Duodenal mucosa (tissue), 2 donors: ENCODE measurements around the gene AGBL1.

ENCODE experiments used
- H3K27ac ChIP-seq: one replicate; pipeline ENCODE4 v1.7.0; 2013; ENCODE audit warnings: low read depth, low read length
- H3K27me3 ChIP-seq, 2 donors: one replicate each; pipeline ENCODE4 v1.7.0; 2013; ENCODE audit warnings: low read length in 2 of 2, control low read depth in 1 of 2; ENCODE audit not compliant: insufficient read depth in 2 of 2, control insufficient read depth in 1 of 2
- H3K36me3 ChIP-seq, 2 donors: one replicate each; pipeline ENCODE4 v1.7.0; 2013; ENCODE audit warnings: low read length in 2 of 2, control low read depth in 1 of 2; ENCODE audit not compliant: insufficient read depth in 2 of 2, control insufficient read depth in 1 of 2
- H3K4me1 ChIP-seq, 2 donors: one replicate each; pipeline ENCODE4 v1.7.0; 2013; ENCODE audit warnings: low read length in 2 of 2, control low read depth in 1 of 2; ENCODE audit not compliant: insufficient read depth in 2 of 2, control insufficient read depth in 1 of 2
- H3K4me3 ChIP-seq, 2 donors: one replicate each; pipeline ENCODE4 v1.7.0; 2013; ENCODE audit warnings: low read length in 2 of 2, low read depth in 1 of 2
- H3K9ac ChIP-seq, 2 donors: one replicate each; pipeline ENCODE4 v1.7.0; 2013; ENCODE audit warnings: low read length in 2 of 2, low read depth in 1 of 2
- H3K9me3 ChIP-seq, 2 donors: one replicate each; pipeline ENCODE4 v1.7.0; 2013; ENCODE audit warnings: low read length in 2 of 2, control low read depth in 1 of 2; ENCODE audit not compliant: control insufficient read depth in 1 of 2

The AGBL1 gene

DNA sequence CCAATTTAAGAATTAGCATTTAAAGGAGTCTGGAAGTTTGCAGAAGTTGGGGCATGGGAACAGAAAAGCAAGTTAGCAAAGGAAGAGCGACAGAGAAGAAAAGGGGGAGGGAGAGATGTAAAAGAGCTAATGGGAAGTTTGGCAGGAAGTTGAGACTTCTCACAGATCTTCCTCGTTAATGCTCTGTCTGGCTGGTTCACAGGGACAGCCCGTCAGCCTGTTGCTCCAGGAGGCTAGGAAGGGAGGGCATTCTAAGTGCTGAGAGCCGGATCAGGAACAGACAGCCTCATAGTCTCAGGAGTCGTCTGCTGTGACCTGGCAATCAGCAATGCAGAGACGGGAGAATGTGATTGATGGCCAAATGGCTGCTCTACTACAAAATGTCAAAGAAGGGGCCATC, 150.3 kb downstream of the AGBL1 start:
- Histone ChIP-seq H3K27ac (no peak overlapping the region), H3K27me3 (peaks cover 4 to 7% of the 10 kb centered on the region in 2 donors), H3K4me1 (no peaks in the 10 kb centered on the region), H3K4me3 (no peak overlapping the region), H3K9me3 (no peaks in the 10 kb centered on the region), H3K9ac (no peak overlapping the region), H3K36me3 (no peaks in the 10 kb centered on the region)

DNA sequence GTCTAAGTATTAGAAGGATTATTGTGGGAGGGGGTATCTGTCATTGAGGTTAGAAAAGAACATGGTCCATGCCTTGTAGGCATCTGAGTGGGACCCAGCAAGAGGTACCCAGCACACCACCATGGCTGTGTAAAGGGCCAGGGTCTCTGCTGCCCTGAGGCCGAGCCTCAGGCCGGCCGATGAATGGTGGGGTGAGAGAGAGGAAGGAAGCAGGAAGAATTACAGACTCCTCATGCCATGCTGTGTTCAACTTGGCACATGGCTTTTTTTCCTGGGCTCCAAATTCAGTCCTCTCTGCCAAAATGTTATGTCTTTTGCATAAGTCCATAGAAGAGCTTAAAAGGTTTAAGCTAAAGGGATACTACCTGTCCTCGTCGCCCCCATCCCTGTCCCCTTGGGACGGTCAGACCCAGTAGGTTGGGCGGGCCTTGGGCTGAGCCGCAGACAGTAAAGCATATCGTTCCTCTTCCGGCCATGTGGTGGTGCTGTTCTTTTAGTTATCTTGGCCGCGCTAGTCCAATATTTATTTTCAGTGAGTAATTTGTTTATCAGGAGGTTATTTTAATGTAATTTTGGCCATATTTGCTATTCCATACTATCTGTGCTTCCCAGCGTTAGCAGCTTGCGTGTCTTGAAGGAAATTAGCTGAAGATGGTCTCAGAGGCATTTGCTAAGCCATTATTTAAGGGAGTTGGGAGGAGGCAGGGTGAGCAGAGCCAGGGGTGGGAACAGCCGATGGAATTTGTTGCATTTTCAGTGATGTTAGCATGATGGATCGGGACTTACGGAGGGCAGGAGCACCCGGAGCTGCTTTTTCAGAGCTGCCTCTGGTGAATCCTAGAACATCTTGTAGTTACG, 152.4 kb downstream of the AGBL1 start:
- Histone ChIP-seq H3K4me1 (no peaks in the 10 kb centered on the region), H3K27me3 (peaks cover 4 to 7% of the 10 kb centered on the region in 2 donors), H3K4me3 (no peak overlapping the region), H3K9me3 (no peaks in the 10 kb centered on the region), H3K9ac (no peak overlapping the region), H3K36me3 (no peaks in the 10 kb centered on the region), H3K27ac (no peak overlapping the region)

DNA sequence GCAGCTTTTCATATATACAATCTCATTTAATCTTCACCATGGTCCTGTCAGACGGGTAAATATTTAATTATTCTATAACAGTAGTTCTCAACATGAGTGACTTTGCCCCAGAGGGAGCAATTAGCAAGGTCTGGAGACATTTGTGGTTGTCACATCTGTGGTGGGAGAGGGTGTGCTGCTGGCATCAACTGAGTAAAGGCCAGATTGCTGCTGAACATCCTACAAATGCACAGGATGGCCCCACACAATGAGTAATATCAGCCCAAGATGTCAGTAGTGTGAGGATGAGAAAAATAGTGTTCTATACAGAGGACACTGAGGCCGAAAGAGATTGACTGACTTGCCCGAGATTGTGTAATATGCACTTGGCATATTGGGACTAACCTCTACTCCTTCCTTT, 156.0 kb downstream of the AGBL1 start:
- H3K9ac ChIP-seq: no peak overlapping the region
- peaks cover 4 to 7% of the 10 kb centered on the region in 2 donors for H3K27me3 ChIP-seq

DNA sequence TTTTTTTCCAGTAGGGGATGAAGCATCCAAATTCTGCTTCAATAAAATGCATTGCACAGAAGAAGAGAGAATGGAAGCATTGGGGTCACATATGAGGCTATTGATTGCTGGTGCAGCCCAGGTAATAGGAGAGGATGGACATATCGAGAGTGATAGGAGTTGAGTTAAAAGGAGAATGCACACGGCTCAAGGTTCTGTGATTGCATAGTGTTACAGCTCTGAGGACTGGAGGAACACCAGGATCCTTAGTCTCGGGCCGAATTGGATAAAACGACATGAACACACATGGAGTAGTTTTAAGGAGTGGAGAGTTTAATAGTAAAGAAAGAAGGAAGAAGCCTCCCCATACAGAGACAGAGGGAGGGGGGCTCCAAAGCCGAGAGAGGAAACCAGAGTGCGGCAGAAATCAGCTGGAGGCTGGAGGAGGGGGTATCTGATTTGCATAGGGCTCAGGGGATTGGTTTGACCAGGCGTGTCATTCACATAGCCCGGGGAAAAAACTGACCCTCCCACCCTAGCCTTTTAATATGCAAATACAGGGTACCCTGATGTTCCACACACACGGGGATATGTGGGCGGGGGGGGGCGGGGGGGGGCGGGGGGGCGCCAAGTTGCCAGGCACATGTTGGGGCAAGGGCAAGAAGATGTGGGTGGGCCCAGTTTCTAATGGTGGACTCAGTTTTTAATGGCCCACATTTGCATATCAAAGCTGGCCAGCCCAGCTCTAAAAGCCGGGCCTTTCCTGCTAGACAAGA, 156.9 kb downstream of the AGBL1 start:
- Histone ChIP-seq H3K9me3 (no peaks in the 10 kb centered on the region), H3K4me1 (no peaks in the 10 kb centered on the region), H3K9ac (no peak overlapping the region), H3K4me3 (no peak overlapping the region), H3K27me3 (peaks cover 4 to 7% of the 10 kb centered on the region in 2 donors), H3K36me3 (no peaks in the 10 kb centered on the region), H3K27ac (no peak overlapping the region)

More for the DNA sequence above, 156.0 kb downstream of the AGBL1 start:
- Histone ChIP-seq H3K9me3 (no peaks in the 10 kb centered on the region), H3K4me3 (no peak overlapping the region), H3K36me3 (no peaks in the 10 kb centered on the region), H3K27ac (no peak overlapping the region), H3K4me1 (no peaks in the 10 kb centered on the region)

DNA sequence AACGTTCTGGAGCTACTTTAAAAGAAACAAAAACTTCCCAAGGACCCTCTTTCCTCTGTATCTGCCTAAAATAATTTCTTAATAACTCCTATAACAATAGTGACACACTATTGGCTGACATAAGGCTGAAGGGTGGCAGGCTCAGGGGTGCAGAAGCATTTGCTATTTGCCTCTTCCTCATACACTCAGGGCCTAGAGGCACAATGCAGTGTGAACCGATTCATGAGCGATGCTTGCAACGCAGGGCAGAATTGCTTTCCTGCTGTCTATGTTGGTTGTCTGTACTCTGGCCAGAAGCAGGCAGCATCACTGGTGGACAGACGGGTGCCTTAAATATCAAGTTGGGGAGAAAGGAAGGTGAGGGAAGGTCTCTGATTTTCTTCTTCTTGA, 157.4 kb downstream of the AGBL1 start:
- no peaks in the 10 kb centered on the region for H3K9me3 ChIP-seq
- no peaks in the 10 kb centered on the region for H3K36me3 ChIP-seq
- no peak overlapping the region for H3K9ac ChIP-seq
- H3K4me3 ChIP-seq: no peak overlapping the region
- H3K27ac ChIP-seq: no peak overlapping the region
- no peaks in the 10 kb centered on the region for H3K4me1 ChIP-seq
- H3K27me3 ChIP-seq: peaks cover 3 to 4% of the 10 kb centered on the region in 2 donors

DNA sequence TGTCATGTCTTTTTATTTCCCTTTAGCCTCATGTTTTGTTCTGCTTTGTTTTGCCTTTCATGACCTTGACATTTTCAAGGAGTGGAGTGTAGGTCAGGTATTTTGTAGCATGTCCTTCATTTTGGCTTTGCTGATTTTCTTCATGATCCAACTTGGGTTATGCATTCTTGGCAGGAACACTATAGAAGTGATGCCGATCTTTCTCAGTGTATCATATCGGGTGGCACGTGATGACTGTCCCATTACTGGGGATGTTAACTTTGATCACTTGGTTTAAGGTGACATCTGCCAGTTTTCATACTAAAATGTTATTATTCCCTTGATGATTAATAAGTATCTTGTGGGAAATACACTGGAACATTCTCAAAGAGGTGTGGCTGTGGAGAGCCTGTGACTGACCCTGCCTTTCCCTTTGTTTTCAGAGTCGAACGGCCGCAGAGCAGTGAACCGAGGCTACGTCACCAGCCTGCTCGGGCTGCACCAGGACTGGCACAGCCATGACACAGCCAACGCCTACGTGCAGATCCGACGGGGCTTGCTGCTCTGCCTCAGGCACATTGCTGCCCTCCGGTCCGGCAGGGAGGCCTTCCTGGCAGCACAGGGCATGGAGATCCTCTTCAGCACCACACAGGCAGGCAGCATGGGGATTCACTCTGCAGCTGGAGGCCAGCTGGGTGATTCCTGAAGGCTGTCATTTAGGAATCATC, 167.7 kb downstream of the AGBL1 start:
- H3K27me3 ChIP-seq: no peaks in the 10 kb centered on the region
- no peaks in the 10 kb centered on the region for H3K4me1 ChIP-seq
- no peaks in the 10 kb centered on the region for H3K9me3 ChIP-seq
- H3K9ac ChIP-seq: no peak overlapping the region
- H3K36me3 ChIP-seq: no peaks in the 10 kb centered on the region
- H3K27ac ChIP-seq: no peak overlapping the region
- H3K4me3 ChIP-seq: no peak overlapping the region

DNA sequence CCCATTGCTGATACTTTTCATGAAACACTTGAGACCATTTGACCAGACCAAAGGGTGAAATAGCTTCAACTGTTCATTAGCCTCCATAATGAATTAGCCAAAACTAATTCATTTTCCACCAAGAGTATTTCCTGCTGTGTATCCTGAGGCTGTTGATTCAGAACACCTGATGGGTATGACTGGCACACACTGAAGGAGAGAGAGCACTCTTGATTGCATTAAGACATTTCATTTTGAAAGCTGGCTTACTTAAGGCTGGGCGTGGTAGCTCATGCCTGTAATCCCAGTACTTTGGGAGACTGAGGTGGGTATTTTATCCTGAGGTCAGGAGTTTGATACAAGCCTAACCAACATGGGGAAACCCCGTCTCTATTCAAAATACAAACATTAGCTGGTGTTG, 175.6 kb downstream of the AGBL1 start:
- H3K4me3 ChIP-seq: no peak overlapping the region
- H3K9me3 ChIP-seq: no peaks in the 10 kb centered on the region
- no peaks in the 10 kb centered on the region for H3K4me1 ChIP-seq
- no peak overlapping the region for H3K9ac ChIP-seq
- no peak overlapping the region for H3K27ac ChIP-seq
- no peaks in the 10 kb centered on the region for H3K36me3 ChIP-seq
- no peaks in the 10 kb centered on the region for H3K27me3 ChIP-seq

DNA sequence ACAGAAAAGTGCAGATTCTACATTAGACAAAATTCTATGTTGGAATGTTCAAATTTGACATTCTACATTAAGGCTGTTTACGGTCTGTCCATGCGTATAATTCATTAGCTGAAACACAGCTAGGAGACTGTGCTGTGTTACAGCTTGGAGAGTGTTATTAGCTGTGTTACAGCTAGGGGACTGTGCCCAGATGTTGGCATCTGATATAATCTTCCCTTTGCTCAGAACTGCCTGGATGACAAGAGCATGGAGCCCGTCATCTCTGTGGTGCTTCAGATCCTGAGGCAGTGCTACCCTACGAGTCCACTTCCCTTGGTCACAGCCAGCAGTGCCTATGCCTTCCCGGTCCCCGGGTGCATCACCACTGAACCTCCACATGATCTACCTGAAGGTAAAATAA, 177.0 kb downstream of the AGBL1 start:
- Histone ChIP-seq H3K9ac (no peak overlapping the region), H3K27ac (no peak overlapping the region), H3K4me1 (no peaks in the 10 kb centered on the region), H3K36me3 (no peaks in the 10 kb centered on the region), H3K27me3 (no peaks in the 10 kb centered on the region), H3K9me3 (no peaks in the 10 kb centered on the region), H3K4me3 (no peak overlapping the region)

DNA sequence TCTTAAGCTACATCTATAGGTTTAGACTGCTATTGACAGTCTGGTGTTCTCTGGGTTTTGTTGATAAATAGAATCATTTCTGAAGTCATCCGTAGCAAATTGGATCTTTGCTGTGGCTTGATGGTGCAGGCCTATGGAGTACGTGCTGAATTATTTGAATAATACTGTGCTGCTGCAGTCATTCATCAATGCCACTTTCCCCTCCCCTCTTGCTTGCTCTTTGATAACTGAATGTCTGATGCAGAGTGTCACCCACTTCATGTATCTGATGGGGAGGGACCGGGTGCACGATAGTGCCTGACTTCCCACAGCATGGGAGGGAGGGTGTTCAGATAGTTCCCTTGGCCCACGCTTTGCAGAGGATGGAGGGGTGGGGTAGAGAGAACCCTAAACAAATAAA, 179.9 kb downstream of the AGBL1 start:
- no peaks in the 10 kb centered on the region for H3K27me3 ChIP-seq
- no peak overlapping the region for H3K4me3 ChIP-seq
- H3K9me3 ChIP-seq: no peaks in the 10 kb centered on the region
- H3K27ac ChIP-seq: no peak overlapping the region
- no peaks in the 10 kb centered on the region for H3K36me3 ChIP-seq
- no peak overlapping the region for H3K9ac ChIP-seq
- no peaks in the 10 kb centered on the region for H3K4me1 ChIP-seq

DNA sequence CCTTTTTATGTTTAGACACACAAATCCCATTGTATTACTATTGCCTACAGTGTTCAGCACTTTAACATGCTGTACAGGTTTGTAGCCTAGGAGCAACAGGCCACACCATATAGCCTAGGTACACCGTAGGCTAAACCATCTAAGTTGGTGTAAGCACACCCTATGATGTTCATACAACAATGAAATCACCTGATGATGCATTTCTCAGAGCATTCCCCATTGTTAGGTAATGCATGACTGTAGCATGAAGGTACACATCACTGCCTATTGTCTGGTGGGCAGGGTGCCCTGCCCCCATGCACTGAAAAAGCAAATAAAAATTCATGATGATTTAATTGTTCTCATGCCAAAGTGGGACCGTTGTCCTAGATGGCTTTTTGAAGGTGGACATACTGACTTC, 183.6 kb downstream of the AGBL1 start:
- Histone ChIP-seq H3K4me1 (no peaks in the 10 kb centered on the region), H3K9me3 (no peaks in the 10 kb centered on the region), H3K9ac (no peak overlapping the region), H3K36me3 (no peaks in the 10 kb centered on the region), H3K27me3 (no peaks in the 10 kb centered on the region), H3K27ac (no peak overlapping the region), H3K4me3 (no peak overlapping the region)
